ENCODE data around the gene FBXL16.

The FBXL16 gene

GRCh38 chr16:683396-684070 is 22.1 kb downstream of the FBXL16 start:
- TF ChIP-seq, protein P1, sequence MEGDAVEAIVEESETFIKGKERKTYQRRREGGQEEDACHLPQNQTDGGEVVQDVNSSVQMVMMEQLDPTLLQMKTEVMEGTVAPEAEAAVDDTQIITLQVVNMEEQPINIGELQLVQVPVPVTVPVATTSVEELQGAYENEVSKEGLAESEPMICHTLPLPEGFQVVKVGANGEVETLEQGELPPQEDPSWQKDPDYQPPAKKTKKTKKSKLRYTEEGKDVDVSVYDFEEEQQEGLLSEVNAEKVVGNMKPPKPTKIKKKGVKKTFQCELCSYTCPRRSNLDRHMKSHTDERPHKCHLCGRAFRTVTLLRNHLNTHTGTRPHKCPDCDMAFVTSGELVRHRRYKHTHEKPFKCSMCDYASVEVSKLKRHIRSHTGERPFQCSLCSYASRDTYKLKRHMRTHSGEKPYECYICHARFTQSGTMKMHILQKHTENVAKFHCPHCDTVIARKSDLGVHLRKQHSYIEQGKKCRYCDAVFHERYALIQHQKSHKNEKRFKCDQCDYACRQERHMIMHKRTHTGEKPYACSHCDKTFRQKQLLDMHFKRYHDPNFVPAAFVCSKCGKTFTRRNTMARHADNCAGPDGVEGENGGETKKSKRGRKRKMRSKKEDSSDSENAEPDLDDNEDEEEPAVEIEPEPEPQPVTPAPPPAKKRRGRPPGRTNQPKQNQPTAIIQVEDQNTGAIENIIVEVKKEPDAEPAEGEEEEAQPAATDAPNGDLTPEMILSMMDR (IDR thresholded peaks at IDR 0.05; ENCODE audit: low read depth, low read length) = no peak
- H3K4me3 ChIP-seq (ENCODE audit: low read depth, low read length) = peak overlapping the region; percentile 54

DNA sequence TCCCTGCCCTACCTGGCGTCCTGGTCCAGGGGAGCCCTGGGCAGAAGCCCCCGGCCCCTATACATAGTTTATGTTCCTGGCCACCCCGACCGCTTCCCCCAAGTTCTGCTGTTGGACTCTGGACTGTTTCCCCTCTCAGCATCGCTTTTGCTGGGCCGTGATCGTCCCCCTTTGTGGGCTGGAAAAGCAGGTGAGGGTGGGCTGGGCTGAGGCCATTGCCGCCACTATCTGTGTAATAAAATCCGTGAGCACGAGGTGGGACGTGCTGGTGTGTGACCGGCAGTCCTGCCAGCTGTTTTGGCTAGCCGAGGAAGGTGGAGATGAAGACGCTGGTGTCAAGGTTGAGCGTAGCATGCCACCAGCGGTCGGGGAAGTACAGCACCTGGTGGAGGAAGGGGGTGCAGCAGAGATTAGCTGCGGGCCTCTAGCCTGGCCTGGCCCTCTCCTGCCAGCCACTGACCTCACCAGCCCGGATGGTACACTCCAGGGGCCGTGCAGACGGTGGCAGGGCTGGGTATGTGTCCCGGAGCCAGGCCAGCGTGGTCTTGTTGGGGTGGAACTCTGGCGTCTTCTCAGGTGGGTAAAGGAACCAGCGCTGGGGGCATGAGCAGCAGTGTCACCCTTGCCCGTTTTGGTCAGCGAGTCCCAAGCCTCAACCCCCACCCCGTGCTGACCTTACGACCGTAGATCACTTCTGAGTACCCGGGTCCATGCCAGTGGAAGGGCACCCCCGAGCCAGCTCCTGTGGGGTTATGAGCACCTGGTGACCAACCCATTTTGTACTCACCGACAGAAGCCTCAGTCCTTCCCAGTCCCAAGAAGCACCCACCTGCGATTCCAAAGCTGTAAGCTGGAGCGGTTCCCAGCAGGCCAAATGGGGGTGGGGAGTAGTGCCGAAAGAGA is 22.9 kb downstream of the FBXL16 start:
- H3K4me3 ChIP-seq (ENCODE audit: low read depth, low read length) = no peak overlapping the region

GRCh38 chr16:681746-682427 is 23.7 kb downstream of the FBXL16 start:
- TF ChIP-seq, protein P1 (IDR thresholded peaks at IDR 0.05; ENCODE audit: low read depth, low read length) = no peak
- H3K4me3 ChIP-seq (ENCODE audit: low read depth, low read length) = peak overlapping the region; percentile 82

More for the DNA sequence above, 22.9 kb downstream of the FBXL16 start:
- TF ChIP-seq, protein P1 (IDR thresholded peaks at IDR 0.05; ENCODE audit: low read depth, low read length) = no peak

GRCh38 chr16:680967-681745 is 24.4 kb downstream of the FBXL16 start:
- TF ChIP-seq, protein P1 (IDR thresholded peaks at IDR 0.05; ENCODE audit: low read depth, low read length) = no peak
- peak overlapping the region; percentile 82 for H3K4me3 ChIP-seq (ENCODE audit: low read depth, low read length)

- TF ChIP-seq, protein P1 (IDR thresholded peaks at IDR 0.05; ENCODE audit: low read depth, low read length) = no peak
Measured at GRCh38 chr16:680625-680945, 25.0 kb downstream of the FBXL16 start.

GRCh38 chr16:679814-680624 is 25.6 kb downstream of the FBXL16 start, which contains the start of gene STUB1:
Gene STUB1 (plus strand): TSS chr16:680410. CDS start chr16:680526, 116 bp downstream.
- TF ChIP-seq, protein P1 (IDR thresholded peaks at IDR 0.05; ENCODE audit: low read depth, low read length) = no peak
- peak within 1 kb of the TSS; percentile 82 for H3K4me3 ChIP-seq (ENCODE audit: low read depth, low read length)

More at GRCh38 chr16:680625-680945, 25.0 kb downstream of the FBXL16 start:
- H3K4me3 ChIP-seq (ENCODE audit: low read depth, low read length) = peak overlapping the region; percentile 82
